Measurements from ENCODE around the gene ING1. TPM values are rescaled to one million over a fixed set of nuclear protein-coding genes. Genes with fewer than 3 reads are reported as not detected.
"Not testable (repeated sequence)": the region's sequence is repeated elsewhere in the genome, so short reads cannot be mapped to it uniquely, and the experiment has no call there.

ING1 gene
- 21.9 TPM for polyA plus RNA-seq (2013, experiment 1 of 2; ENCODE audit: insufficient read length)
- 12.6 TPM for polyA plus RNA-seq (2013, experiment 2 of 2; ENCODE audit: insufficient read length)

GRCh38 chr13:110713642-110713952 lies at the start of gene ING1:
Gene ING1, plus strand, starts transcription at chr13:110713700. Its CDS starts 450 bp downstream, at chr13:110714150.
- DNase-seq: no peak

GRCh38 chr13:110664041-110664440 lies 49.5 kb upstream of the ING1 start:
- DNase-seq: no peak

- DNase-seq: no peak
Measured at GRCh38 chr13:110664673-110665072, 48.8 kb upstream of the ING1 start.

GRCh38 chr13:110665491-110666254 lies 47.8 kb upstream of the ING1 start:
- DNase-seq: no peak

GRCh38 chr13:110666255-110666533 lies 47.3 kb upstream of the ING1 start:
- no peak for DNase-seq

- DNase-seq: no peak
Measured at GRCh38 chr13:110669036-110669435, 44.5 kb upstream of the ING1 start.

- not testable (repeated sequence) for DNase-seq
Measured at GRCh38 chr13:110669814-110670213, 43.7 kb upstream of the ING1 start.

GRCh38 chr13:110676595-110677587 lies 36.6 kb upstream of the ING1 start:
- DNase-seq: no peak

GRCh38 chr13:110677731-110678545 lies 35.6 kb upstream of the ING1 start:
- no peak for DNase-seq

GRCh38 chr13:110680852-110681251 lies 32.6 kb upstream of the ING1 start:
- DNase-seq: no peak

GRCh38 chr13:110681868-110682550 lies 31.5 kb upstream of the ING1 start:
- DNase-seq: no peak

- no peak for DNase-seq
Measured at GRCh38 chr13:110682746-110683145, 30.8 kb upstream of the ING1 start.

GRCh38 chr13:110683203-110683883 lies 30.2 kb upstream of the ING1 start:
- DNase-seq: no peak

GRCh38 chr13:110683921-110684320 lies 29.6 kb upstream of the ING1 start:
- DNase-seq: no peak

GRCh38 chr13:110684388-110685056 lies 29.0 kb upstream of the ING1 start:
- DNase-seq: no peak

GRCh38 chr13:110685305-110686020 lies 28.0 kb upstream of the ING1 start:
- no peak for DNase-seq

GRCh38 chr13:110687736-110688135 lies 25.8 kb upstream of the ING1 start:
- DNase-seq: no peak

GRCh38 chr13:110689041-110689440 lies 24.5 kb upstream of the ING1 start:
- no peak for DNase-seq

- no peak for DNase-seq
Measured at GRCh38 chr13:110689711-110690110, 23.8 kb upstream of the ING1 start.

- DNase-seq: no peak
Measured at GRCh38 chr13:110690516-110690915, 23.0 kb upstream of the ING1 start.

Data from fibroblast of skin of back (primary cell).